HUDEP-2 (cell line): ENCODE results near the gene NF1.

ENCODE experiments used
- DNase-seq, 76 experiments: peaks; one replicate each; lab custom pipeline; 2025; ENCODE audit not compliant: unreplicated experiment in 76 of 76; lab: John Stamatoyannopoulos, UW

The NF1 gene

GRCh38 chr17:31415004-31415454, 320.3 kb downstream of the NF1 start:
- DNase-seq: no peak

GRCh38 chr17:31415640-31416502, 321.1 kb downstream of the NF1 start:
- DNase-seq: no peak

- no peak for DNase-seq
These were observed 321.7 kb downstream of the NF1 start for GRCh38 chr17:31416503-31416923.

- no peak for DNase-seq
These were observed 322.4 kb downstream of the NF1 start for GRCh38 chr17:31417051-31417792.

- no peak for DNase-seq
These were observed 324.1 kb downstream of the NF1 start for GRCh38 chr17:31418773-31419350.

- no peak for DNase-seq
These were observed 327.7 kb downstream of the NF1 start for GRCh38 chr17:31422443-31422842.

- DNase-seq: no peak
These were observed 330.1 kb downstream of the NF1 start for GRCh38 chr17:31424944-31425281.

GRCh38 chr17:31425282-31426040, 330.7 kb downstream of the NF1 start:
- DNase-seq: peak in 61 of 76 experiments; percentile 2 to 88 (median 34)
